Vagina (tissue), 2 donors: Measurements from ENCODE around the gene ACTA2. TPM values are rescaled to one million over a fixed set of nuclear protein-coding genes. Genes with fewer than 3 reads are reported as not detected.

Experiments used
- DNase-seq, 2 donors: peaks; one replicate each; pipeline ENCODE4 v3.0.0-alpha.2; 2017; ENCODE audit errors: extremely low spot score in 2 of 2
- H3K27ac ChIP-seq: fragments of 200-600 bp; sonication (generic); one replicate; pipeline ENCODE4 v1.5.1; 2019
- H3K27me3 ChIP-seq: fragments of 200-600 bp; sonication (generic); one replicate; pipeline ENCODE4 v1.5.1; 2019
- H3K36me3 ChIP-seq, 2 donors: fragments of 200-600 bp; sonication (generic); one replicate each; pipeline ENCODE4 v1.5.1; 2017 to 2019
- H3K4me1 ChIP-seq: fragments of 200-600 bp; sonication (generic); one replicate; pipeline ENCODE4 v1.5.1; 2019
- H3K4me3 ChIP-seq, 2 donors: fragments of 200-600 bp; sonication (generic); 1 replicate in 1 of 2; 2 replicates in 1 of 2; pipeline ENCODE4 v1.5.1; 2016 to 2019
- H3K9me3 ChIP-seq: fragments of 200-600 bp; sonication (generic); one replicate; pipeline ENCODE4 v1.5.1; 2019
- POLR2A ChIP-seq, 2 donors: fragments of 450-650 bp; IDR thresholded peaks; one replicate each; pipeline ENCODE4 v1.6.1; 2017; ENCODE audit warnings: antibody characterized with exemption in 2 of 2, mild to moderate bottlenecking in 2 of 2, moderate library complexity in 2 of 2
- POLR2AphosphoS5 ChIP-seq, 2 donors: sonication (generic); formaldehyde crosslinking; IDR thresholded peaks; one replicate each; pipeline ENCODE4 v1.9.0; 2017; ENCODE audit warnings: antibody characterized with exemption in 2 of 2, mild to moderate bottlenecking in 2 of 2, low read depth in 1 of 2; ENCODE audit not compliant: insufficient read depth in 1 of 2
- intact Hi-C: fragments of 100-400 bp; cut with DNase I; formaldehyde crosslinking; loops from one replicate; pipeline ENCODE4 v1.15.1; 2023
- total RNA-seq: library from RNA; depleted of rRNA; stranded (reverse); fragments of >200 nt; gene quantifications from one replicate; pipeline ENCODE4 v1.2.3, GENCODE V29; 2016
- TF ChIP-seq, protein P1 (sequence below), 3 experiments: fragments of 450-650 bp in 2 of 3; fragments of 200-600 bp in 1 of 3; sonication (generic) in 1 of 3; IDR thresholded peaks; one replicate each; pipeline ENCODE4 v1.5.1; 2017 to 2019; ENCODE audit warnings: antibody characterized with exemption in 3 of 3, mild to moderate bottlenecking in 2 of 3, moderate library complexity in 2 of 3

The ACTA2 gene
- total RNA-seq, 1 donor from 2014 or later, result 1,162 TPM

DNA sequence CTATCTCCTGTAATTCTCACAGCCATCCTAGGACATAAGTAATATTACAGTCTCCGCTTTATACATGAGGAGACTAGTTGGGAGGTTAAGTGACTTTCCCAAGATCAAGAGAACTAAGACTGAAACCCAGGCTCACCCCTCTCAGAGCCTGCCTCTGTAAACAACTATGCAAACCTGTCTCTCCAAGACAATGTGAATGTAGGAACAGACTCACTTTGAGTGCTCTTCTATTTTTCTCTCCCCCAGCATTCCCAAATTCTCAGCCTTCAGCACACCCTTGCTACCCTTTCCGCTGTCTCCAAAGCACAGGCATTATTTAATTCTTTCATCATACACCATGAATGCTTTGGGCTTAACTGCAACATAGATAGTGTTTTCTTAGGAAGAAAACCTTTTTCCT is 13.6 kb downstream of the ACTA2 start:
- Histone ChIP-seq H3K36me3 (peaks cover 6 to 31% of the 10 kb centered on the region in 2 donors), H3K27ac (no peak overlapping the region), H3K4me1 (peaks cover 10% of the 10 kb centered on the region), H3K4me3 (no peak overlapping the region), H3K9me3 (no peaks in the 10 kb centered on the region), H3K27me3 (no peaks in the 10 kb centered on the region)
- DNase-seq, result no peak
- intact Hi-C loops, result loop anchor here (5.0 kb wide), 1 partner anchor 48 kb away; no protein-coding TSS in a partner anchor
- TF ChIP-seq POLR2A (IDR thresholded peaks at IDR 0.05) (no peak), POLR2AphosphoS5 (IDR thresholded peaks at IDR 0.05; ENCODE audit: insufficient read depth in 1 of 2, low read depth in 1 of 2) (no peak)
- TF ChIP-seq, protein P1, sequence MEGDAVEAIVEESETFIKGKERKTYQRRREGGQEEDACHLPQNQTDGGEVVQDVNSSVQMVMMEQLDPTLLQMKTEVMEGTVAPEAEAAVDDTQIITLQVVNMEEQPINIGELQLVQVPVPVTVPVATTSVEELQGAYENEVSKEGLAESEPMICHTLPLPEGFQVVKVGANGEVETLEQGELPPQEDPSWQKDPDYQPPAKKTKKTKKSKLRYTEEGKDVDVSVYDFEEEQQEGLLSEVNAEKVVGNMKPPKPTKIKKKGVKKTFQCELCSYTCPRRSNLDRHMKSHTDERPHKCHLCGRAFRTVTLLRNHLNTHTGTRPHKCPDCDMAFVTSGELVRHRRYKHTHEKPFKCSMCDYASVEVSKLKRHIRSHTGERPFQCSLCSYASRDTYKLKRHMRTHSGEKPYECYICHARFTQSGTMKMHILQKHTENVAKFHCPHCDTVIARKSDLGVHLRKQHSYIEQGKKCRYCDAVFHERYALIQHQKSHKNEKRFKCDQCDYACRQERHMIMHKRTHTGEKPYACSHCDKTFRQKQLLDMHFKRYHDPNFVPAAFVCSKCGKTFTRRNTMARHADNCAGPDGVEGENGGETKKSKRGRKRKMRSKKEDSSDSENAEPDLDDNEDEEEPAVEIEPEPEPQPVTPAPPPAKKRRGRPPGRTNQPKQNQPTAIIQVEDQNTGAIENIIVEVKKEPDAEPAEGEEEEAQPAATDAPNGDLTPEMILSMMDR (IDR thresholded peaks at IDR 0.05), result no peak

DNA sequence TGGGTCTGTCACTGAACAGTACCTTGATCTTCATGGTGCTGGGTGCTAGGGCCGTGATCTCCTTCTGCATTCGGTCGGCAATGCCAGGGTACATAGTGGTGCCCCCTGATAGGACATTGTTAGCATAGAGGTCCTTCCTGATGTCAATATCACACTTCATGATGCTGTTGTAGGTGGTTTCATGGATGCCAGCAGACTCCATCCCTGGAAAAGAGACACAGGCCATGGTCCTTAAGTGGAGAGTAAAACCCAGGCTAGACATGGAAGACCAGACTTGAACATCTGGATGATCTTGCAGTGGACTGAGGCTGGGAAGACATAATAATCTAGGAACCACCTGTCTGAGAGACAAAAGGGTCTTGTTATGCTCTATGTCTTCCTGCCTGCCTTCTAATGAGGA is 14.5 kb downstream of the ACTA2 start:
- no peak for DNase-seq
- Histone ChIP-seq H3K9me3 (no peaks in the 10 kb centered on the region), H3K27me3 (no peaks in the 10 kb centered on the region), H3K4me1 (peaks cover 11% of the 10 kb centered on the region), H3K36me3 (peaks cover 6 to 31% of the 10 kb centered on the region in 2 donors), H3K27ac (no peak overlapping the region), H3K4me3 (no peak overlapping the region)
- intact Hi-C loops, result loop anchor here (5.0 kb wide), 1 partner anchor 49 kb away; no protein-coding TSS in a partner anchor
- TF ChIP-seq POLR2AphosphoS5 (IDR thresholded peaks at IDR 0.05; ENCODE audit: insufficient read depth in 1 of 2, low read depth in 1 of 2), result no peak
- TF ChIP-seq, protein P1 (IDR thresholded peaks at IDR 0.05), result no peak
- no peak for TF ChIP-seq POLR2A (IDR thresholded peaks at IDR 0.05)

DNA sequence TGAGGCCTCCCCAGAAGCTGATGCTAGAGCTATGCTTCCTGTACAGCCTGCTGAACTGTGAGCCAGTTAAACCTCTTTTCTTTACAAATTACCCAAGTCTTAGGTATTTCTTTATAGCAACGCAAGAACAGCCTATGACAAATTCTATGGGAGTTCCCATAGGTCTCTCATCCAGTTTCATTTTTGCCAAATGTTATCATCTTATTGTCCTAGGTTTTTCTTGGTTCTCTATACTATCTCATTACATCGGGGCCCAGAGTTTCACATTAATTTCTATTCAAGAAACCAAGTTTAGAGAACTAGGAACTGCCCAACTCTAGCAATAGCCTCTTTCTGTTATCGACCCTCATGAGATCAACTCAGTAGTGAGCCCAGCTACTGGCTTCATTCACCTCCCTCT is 15.9 kb downstream of the ACTA2 start:
- Histone ChIP-seq H3K9me3 (no peaks in the 10 kb centered on the region), H3K27ac (no peak overlapping the region), H3K4me3 (no peak overlapping the region), H3K4me1 (peaks cover 22% of the 10 kb centered on the region), H3K27me3 (no peaks in the 10 kb centered on the region), H3K36me3 (peaks cover 6 to 31% of the 10 kb centered on the region in 2 donors)
- no peak for DNase-seq
- intact Hi-C loops, result loop anchor here (5.0 kb wide), 1 partner anchor 51 kb away; no protein-coding TSS in a partner anchor
- TF ChIP-seq POLR2A (IDR thresholded peaks at IDR 0.05), result no peak
- TF ChIP-seq, protein P1 (IDR thresholded peaks at IDR 0.05), result no peak
- no peak for TF ChIP-seq POLR2AphosphoS5 (IDR thresholded peaks at IDR 0.05; ENCODE audit: insufficient read depth in 1 of 2, low read depth in 1 of 2)

DNA sequence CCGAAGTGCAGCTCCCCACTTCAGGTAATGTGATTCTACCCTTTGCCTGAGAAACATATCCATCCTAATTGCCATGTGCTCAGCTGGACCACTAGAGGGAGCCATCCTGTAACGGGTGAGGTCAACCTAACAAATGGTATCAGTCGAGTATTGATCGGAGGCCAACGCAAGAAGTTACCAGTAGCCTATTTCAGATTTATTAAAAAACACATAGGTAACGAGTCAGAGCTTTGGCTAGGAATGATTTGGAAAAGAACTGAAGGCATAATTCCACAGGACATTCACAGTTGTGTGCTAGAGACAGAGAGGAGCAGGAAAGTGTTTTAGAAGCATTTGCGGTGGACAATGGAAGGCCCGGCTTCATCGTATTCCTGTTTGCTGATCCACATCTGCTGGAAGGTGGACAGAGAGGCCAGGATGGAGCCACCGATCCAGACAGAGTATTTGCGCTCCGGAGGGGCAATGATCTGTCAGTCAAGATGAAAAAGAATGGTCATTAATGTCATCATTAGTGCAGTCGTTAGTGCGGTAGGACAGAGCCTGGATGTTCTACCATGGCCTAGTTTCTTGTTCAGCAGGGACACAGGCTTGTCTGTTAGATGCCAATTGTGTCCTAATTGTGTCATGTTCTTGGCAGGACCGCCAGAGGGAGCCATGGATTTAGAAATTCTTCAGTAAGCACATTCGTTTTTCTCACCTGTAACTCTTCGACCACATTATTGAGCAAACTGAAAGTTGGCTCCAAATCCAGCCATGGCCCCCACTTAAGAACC is 17.5 kb downstream of the ACTA2 start:
- no peaks in the 10 kb centered on the region for H3K27me3 ChIP-seq
- no peak overlapping the region for H3K4me3 ChIP-seq
- DNase-seq, result no peak
- TF ChIP-seq POLR2AphosphoS5 (IDR thresholded peaks at IDR 0.05; ENCODE audit: insufficient read depth in 1 of 2, low read depth in 1 of 2) (no peak), POLR2A (IDR thresholded peaks at IDR 0.05) (no peak)
- TF ChIP-seq, protein P1 (IDR thresholded peaks at IDR 0.05), result peak; percentile 63 to 84 (median 67)
- no peaks in the 10 kb centered on the region for H3K9me3 ChIP-seq
- H3K4me1 ChIP-seq, result peaks cover 26% of the 10 kb centered on the region
- intact Hi-C loops, result loop anchor here (5.0 kb wide), 2 partner anchors 52 to 272 kb away; partner anchors contain the start of gene CH25H
- peak overlapping the region; percentile 70 for H3K27ac ChIP-seq
- H3K36me3 ChIP-seq, result peaks cover under 1 to 17% of the 10 kb centered on the region in 2 donors

DNA sequence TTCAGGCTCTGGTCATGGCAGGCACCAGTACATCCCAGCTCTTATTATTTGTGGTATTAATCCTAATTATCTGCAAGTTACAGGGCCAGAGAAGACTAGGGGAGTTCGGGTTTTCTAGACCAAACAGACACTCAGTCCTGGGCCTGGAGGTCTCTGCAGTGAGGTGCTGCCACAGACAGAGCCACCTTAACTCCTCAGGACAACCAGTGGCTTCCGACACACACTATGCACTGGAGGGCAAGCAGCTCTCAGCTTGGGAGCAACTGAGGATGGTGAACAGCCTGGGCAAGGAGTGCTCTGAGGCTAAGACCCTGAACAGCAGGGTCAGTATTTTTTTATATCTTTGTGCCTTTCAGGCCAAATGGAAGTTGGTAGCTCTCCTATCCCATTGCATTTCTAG is 19.0 kb downstream of the ACTA2 start:
- no peak overlapping the region for H3K4me3 ChIP-seq
- TF ChIP-seq POLR2AphosphoS5 (IDR thresholded peaks at IDR 0.05; ENCODE audit: insufficient read depth in 1 of 2, low read depth in 1 of 2) (no peak), POLR2A (IDR thresholded peaks at IDR 0.05) (no peak)
- no peaks in the 10 kb centered on the region for H3K9me3 ChIP-seq
- H3K36me3 ChIP-seq, result peaks cover 0 to 6% of the 10 kb centered on the region in 2 donors
- H3K27me3 ChIP-seq, result no peaks in the 10 kb centered on the region
- peaks cover 26% of the 10 kb centered on the region for H3K4me1 ChIP-seq
- intact Hi-C loops, result loop anchor here (5.0 kb wide), 1 partner anchor 274 kb away; the partner anchor contains the start of gene CH25H
- no peak for DNase-seq
- peak overlapping the region; percentile 61 for H3K27ac ChIP-seq
